Gastroesophageal sphincter (tissue), 4 donors: ENCODE measurements around the gene STYXL2. TPM values are rescaled to one million over a fixed set of nuclear protein-coding genes. Genes with fewer than 3 reads are reported as not detected.

Experiments used
- ATAC-seq: fragments of 150-250 bp; one replicate; pipeline ENCODE4 v1.9.1; 2016; ENCODE audit warnings: mild to moderate bottlenecking, moderate library complexity
- H3K27ac ChIP-seq, 4 donors: fragments of 200-600 bp; sonication (generic) in 3 of 4; 1 replicate in 3 of 4; 2 replicates in 1 of 4; pipeline ENCODE4 v1.5.1; 2016 to 2019
- H3K27me3 ChIP-seq: fragments of 200-600 bp; sonication (generic); one replicate; pipeline ENCODE4 v1.5.1; 2019
- H3K36me3 ChIP-seq, 2 donors: fragments of 200-600 bp; sonication (generic); one replicate each; pipeline ENCODE4 v1.5.1; 2019; ENCODE audit warnings: control low read depth in 1 of 2
- H3K4me1 ChIP-seq, 3 donors: fragments of 200-600 bp; sonication (generic); 1 replicate in 2 of 3; 2 replicates in 1 of 3; pipeline ENCODE4 v1.5.1; 2016 to 2019; ENCODE audit warnings: control low read depth in 2 of 3
- H3K4me3 ChIP-seq, 2 donors: fragments of 200-600 bp; sonication (generic); one replicate each; pipeline ENCODE4 v1.5.1; 2019; ENCODE audit warnings: mild to moderate bottlenecking in 1 of 2, moderate library complexity in 1 of 2
- H3K9me3 ChIP-seq, 3 donors: fragments of 200-600 bp; sonication (generic); one replicate each; pipeline ENCODE4 v1.5.1; 2017 to 2019; ENCODE audit warnings: control low read depth in 2 of 3
- CTCF ChIP-seq, 4 experiments: fragments of 200-600 bp in 2 of 4; fragments of 450-650 bp in 2 of 4; sonication (generic) in 1 of 4; IDR thresholded peaks; one replicate each; pipeline ENCODE4 v1.5.1; 2017 to 2019; ENCODE audit warnings: antibody characterized with exemption in 4 of 4, mild to moderate bottlenecking in 2 of 4, moderate library complexity in 2 of 4
- EP300 ChIP-seq: sonication (generic); formaldehyde crosslinking; IDR thresholded peaks from one replicate; pipeline ENCODE4 v1.6.1; 2017; ENCODE audit warnings: antibody characterized with exemption, mild to moderate bottlenecking
- POLR2A ChIP-seq, 2 donors: fragments of 450-650 bp; IDR thresholded peaks; one replicate each; pipeline ENCODE4 v1.6.1; 2017; ENCODE audit warnings: antibody characterized with exemption in 2 of 2, mild to moderate bottlenecking in 2 of 2, moderate library complexity in 1 of 2
- POLR2AphosphoS5 ChIP-seq: sonication (generic); formaldehyde crosslinking; IDR thresholded peaks from one replicate; pipeline ENCODE4 v1.6.1; 2017; ENCODE audit warnings: antibody characterized with exemption
- WGBS, 2 donors: methylation state at CpG; one replicate each; pipeline ENCODE4 v1.1.5; 2018; ENCODE audit warnings: low coverage in 1 of 2; 5-methylcytosine and 5-hydroxymethylcytosine counted together
- total RNA-seq, 4 donors: library from RNA; depleted of rRNA; stranded (reverse); fragments of >200 nt; gene quantifications; one replicate each; pipeline ENCODE4 v1.1.0, GENCODE V29; 2016

STYXL2 gene
- total RNA-seq, 4 donors from 2014 or later, result 0.08 to 0.17 (median 0.16) TPM; not detected in 1

DNA sequence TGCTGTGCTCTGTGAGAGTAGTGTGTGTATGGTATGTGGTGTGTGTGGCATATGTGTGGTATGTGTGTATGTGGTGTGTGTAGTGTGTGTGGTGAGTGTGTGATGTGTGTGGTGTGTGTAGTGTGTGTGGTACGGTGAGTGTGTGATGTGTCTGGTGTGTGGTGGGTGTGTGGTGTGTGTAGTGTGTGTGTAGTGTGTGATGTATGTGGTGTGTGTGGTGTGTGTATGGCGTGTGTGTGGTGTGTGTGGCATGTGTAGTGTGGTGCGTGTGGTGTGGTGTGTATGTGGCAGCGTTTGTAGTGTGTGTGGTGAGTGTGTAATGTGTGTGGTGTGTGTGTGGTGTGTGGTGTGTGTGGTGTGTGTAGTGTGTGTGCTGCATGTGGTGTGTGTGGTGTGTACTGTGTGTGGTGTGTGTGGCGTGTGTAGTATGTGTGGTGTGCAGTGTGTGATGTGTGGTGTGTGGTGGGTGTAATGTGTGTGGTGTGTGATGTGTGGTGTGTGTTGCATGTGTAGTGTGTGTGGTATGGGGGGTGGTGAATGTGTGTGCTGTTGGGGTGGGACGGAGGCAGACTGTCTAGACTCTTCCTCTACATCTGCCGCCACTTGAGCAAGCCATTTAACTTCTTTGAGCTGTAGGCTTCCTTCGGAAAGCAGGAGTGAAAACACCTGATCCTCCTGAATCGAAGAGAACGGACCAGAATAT, 37.2 kb upstream of the STYXL2 start:
- ATAC-seq, result no peak
- H3K36me3 ChIP-seq, result no peaks in the 10 kb centered on the region
- peaks cover 0 to 10% (median 4%) of the 10 kb centered on the region in 3 donors for H3K4me1 ChIP-seq

GRCh38 chr1:167057241-167057688, 36.6 kb upstream of the STYXL2 start:
- Histone ChIP-seq H3K4me1 (peaks cover 0 to 10% (median 4%) of the 10 kb centered on the region in 3 donors), H3K27ac (no peak overlapping the region), H3K4me3 (no peak overlapping the region), H3K36me3 (no peaks in the 10 kb centered on the region), H3K9me3 (no peaks in the 10 kb centered on the region), H3K27me3 (peaks cover 19% of the 10 kb centered on the region)
- peak; percentile 52 for ATAC-seq
- no peak for TF ChIP-seq EP300
- peak; percentile 20 to 68 (median 51) for TF ChIP-seq CTCF (IDR thresholded peaks at IDR 0.05)
- 34% methylated on average over 6 of the region's 6 CpGs; no CpG with 5 or more reads in 1 of the 2 donors for WGBS, 2 donors

More for the DNA sequence above, 37.2 kb upstream of the STYXL2 start:
- TF ChIP-seq CTCF (IDR thresholded peaks at IDR 0.05), result no peak
- no peak for TF ChIP-seq POLR2A (IDR thresholded peaks at IDR 0.05)
- no peak for TF ChIP-seq POLR2AphosphoS5
- TF ChIP-seq EP300, result no peak
- 44 to 54% methylated on average over 8 to 10 of the region's 10 CpGs for WGBS, 2 donors
- Histone ChIP-seq H3K4me3 (no peak overlapping the region), H3K9me3 (no peaks in the 10 kb centered on the region), H3K27ac (no peak overlapping the region), H3K27me3 (peaks cover 19% of the 10 kb centered on the region)

GRCh38 chr1:167059045-167059808, 34.6 kb upstream of the STYXL2 start:
- Histone ChIP-seq H3K27me3 (peaks cover 19% of the 10 kb centered on the region), H3K4me3 (no peak overlapping the region), H3K27ac (peak overlapping the region in 1 of 4 donors; percentile 9), H3K9me3 (no peaks in the 10 kb centered on the region), H3K36me3 (no peaks in the 10 kb centered on the region), H3K4me1 (peaks cover 0 to 10% (median 4%) of the 10 kb centered on the region in 3 donors)
- no peak for TF ChIP-seq EP300
- no peak for TF ChIP-seq POLR2AphosphoS5
- TF ChIP-seq CTCF (IDR thresholded peaks at IDR 0.05), result peak; percentile 90 to 97 (median 93)
- 6 to 16% methylated on average over 7 to 13 of the region's 17 CpGs for WGBS, 2 donors
- peak; percentile 52 for ATAC-seq

DNA sequence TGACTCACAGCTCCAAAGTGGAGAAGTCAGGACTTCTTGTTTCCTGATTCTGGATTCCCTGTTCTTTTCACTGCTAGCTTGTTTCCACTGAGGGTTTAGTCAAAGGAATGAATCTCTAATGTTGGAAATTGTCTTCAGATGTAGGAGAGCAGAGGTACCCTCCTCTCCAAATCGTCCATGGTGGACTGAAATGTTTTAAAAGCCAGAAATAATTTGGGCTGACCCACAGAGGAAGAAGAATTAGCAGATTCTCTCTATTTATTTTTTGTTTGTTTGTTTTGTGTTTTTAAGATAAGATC, 34.1 kb upstream of the STYXL2 start:
- H3K36me3 ChIP-seq, result no peaks in the 10 kb centered on the region
- H3K27ac ChIP-seq, result no peak overlapping the region
- no peak overlapping the region for H3K4me3 ChIP-seq
- WGBS, 2 donors, result 22 to 27% methylated on average over 1 of the region's 1 CpG
- H3K9me3 ChIP-seq, result no peaks in the 10 kb centered on the region
- peaks cover 15% of the 10 kb centered on the region for H3K27me3 ChIP-seq
- peaks cover 0 to 10% (median 4%) of the 10 kb centered on the region in 3 donors for H3K4me1 ChIP-seq
- ATAC-seq, result no peak
- no peak for TF ChIP-seq POLR2AphosphoS5
- TF ChIP-seq POLR2A (IDR thresholded peaks at IDR 0.05), result no peak

GRCh38 chr1:167060141-167061072, 33.5 kb upstream of the STYXL2 start:
- no peak for TF ChIP-seq CTCF (IDR thresholded peaks at IDR 0.05)
- TF ChIP-seq EP300, result no peak
- TF ChIP-seq POLR2AphosphoS5, result no peak
- no peak for TF ChIP-seq POLR2A (IDR thresholded peaks at IDR 0.05)
- peaks cover 0 to 10% (median 4%) of the 10 kb centered on the region in 3 donors for H3K4me1 ChIP-seq
- H3K4me3 ChIP-seq, result no peak overlapping the region
- H3K27ac ChIP-seq, result no peak overlapping the region
- no peak for ATAC-seq
- H3K27me3 ChIP-seq, result peaks cover 14% of the 10 kb centered on the region
- no peaks in the 10 kb centered on the region for H3K9me3 ChIP-seq
- H3K36me3 ChIP-seq, result no peaks in the 10 kb centered on the region
- 76 to 79% methylated on average over 8 to 10 of the region's 10 CpGs for WGBS, 2 donors
